A673 (cell line): ENCODE measurements around the gene BAIAP2. TPM values are rescaled to one million over a fixed set of nuclear protein-coding genes. Genes with fewer than 3 reads are reported as not detected.

ENCODE experiments used
- BruUV-seq: library from RNA; stranded (reverse); fragments of 400-500 nt; replicated peaks from 2 replicates; lab custom pipeline; 2021; lab: Mats Ljungman, UMichigan
- CTCF ChIA-PET: fragments of 300-600 bp; sonication (Branson Sonifier 250); formaldehyde crosslinking; loops from one replicate; lab custom pipeline; 2022; ENCODE audit warnings: antibody characterized with exemption; lab: Charles Lee
- POLR2A ChIA-PET: fragments of 300-600 bp; sonication (Branson Sonifier 250); formaldehyde crosslinking; loops from one replicate; lab custom pipeline; 2022; ENCODE audit warnings: antibody characterized with exemption; ENCODE audit not compliant: low non-redundant PET; lab: Charles Lee
- DNase-seq: peaks from one replicate; pipeline ENCODE4 v3.0.0-alpha.2; 2015; ENCODE audit warnings: low spot score
- H3K27ac ChIP-seq: fragments of 200-600 bp; sonication (generic); 2 replicates; pipeline ENCODE4 v1.5.1; 2016; ENCODE audit warnings: mixed run types, low read depth, mild to moderate bottlenecking, mixed read lengths, antibody characterized with exemption, low read length; ENCODE audit not compliant: poor library complexity, severe bottlenecking
- H3K27me3 ChIP-seq: fragments of 200-600 bp; sonication (generic); replicated peaks from 2 replicates; pipeline ENCODE4 v1.6.1; 2017; ENCODE audit warnings: mixed run types, low read depth, mild to moderate bottlenecking, mixed read lengths, antibody characterized with exemption, low read length; ENCODE audit not compliant: insufficient read depth, poor library complexity
- H3K36me3 ChIP-seq: fragments of 200-600 bp; sonication (generic); 2 replicates; pipeline ENCODE4 v1.6.1; 2016; ENCODE audit warnings: mixed run types, mild to moderate bottlenecking, mixed read lengths, antibody characterized with exemption, low read length; ENCODE audit not compliant: insufficient read depth, poor library complexity, severe bottlenecking
- H3K4me1 ChIP-seq: fragments of 200-600 bp; sonication (generic); 2 replicates; pipeline ENCODE4 v1.6.1; 2017; ENCODE audit warnings: mixed run types, mild to moderate bottlenecking, mixed read lengths, antibody characterized with exemption, low read length; ENCODE audit not compliant: insufficient read depth, poor library complexity, severe bottlenecking
- H3K4me3 ChIP-seq: fragments of 200-600 bp; sonication (generic); 2 replicates; pipeline ENCODE4 v1.5.1; 2016; ENCODE audit warnings: low read depth, mixed run types, mild to moderate bottlenecking, mixed read lengths, low read length; ENCODE audit not compliant: poor library complexity, severe bottlenecking
- H3K9me3 ChIP-seq: fragments of 200-600 bp; sonication (generic); 2 replicates; pipeline ENCODE4 v1.6.1; 2016; ENCODE audit warnings: mixed run types, low read depth, mild to moderate bottlenecking, mixed read lengths, antibody characterized with exemption, low read length; ENCODE audit not compliant: poor library complexity, severe bottlenecking
- CTCF ChIP-seq: fragments of 300-800, 200-600 bp; sonication (generic); conservative IDR thresholded peaks from 2 replicates; pipeline ENCODE4 v1.5.1; 2017; ENCODE audit warnings: low read depth, mild to moderate bottlenecking, antibody characterized with exemption, low read length, moderate library complexity, mixed read lengths
- EZH2 ChIP-seq: fragments of 200-600 bp; sonication (generic); IDR thresholded peaks from 2 replicates; pipeline ENCODE4 v1.6.1; 2017; ENCODE audit warnings: borderline replicate concordance, low read depth, mild to moderate bottlenecking, mixed read lengths, antibody characterized with exemption, low read length; ENCODE audit not compliant: poor library complexity, severe bottlenecking
- intact Hi-C: fragments of 100-400 bp; cut with micrococcal nuclease; formaldehyde crosslinking; loops from one replicate; pipeline ENCODE4 v1.10.0; 2022; ENCODE audit not compliant: unreplicated experiment
- total RNA-seq: library from RNA; stranded (reverse); gene quantifications from 2 replicates; pipeline ENCODE4 v1.2.3, GENCODE V29; 2021

The BAIAP2 gene
- total RNA-seq, 1 experiment from 2014 or later, result 51.6 TPM

DNA sequence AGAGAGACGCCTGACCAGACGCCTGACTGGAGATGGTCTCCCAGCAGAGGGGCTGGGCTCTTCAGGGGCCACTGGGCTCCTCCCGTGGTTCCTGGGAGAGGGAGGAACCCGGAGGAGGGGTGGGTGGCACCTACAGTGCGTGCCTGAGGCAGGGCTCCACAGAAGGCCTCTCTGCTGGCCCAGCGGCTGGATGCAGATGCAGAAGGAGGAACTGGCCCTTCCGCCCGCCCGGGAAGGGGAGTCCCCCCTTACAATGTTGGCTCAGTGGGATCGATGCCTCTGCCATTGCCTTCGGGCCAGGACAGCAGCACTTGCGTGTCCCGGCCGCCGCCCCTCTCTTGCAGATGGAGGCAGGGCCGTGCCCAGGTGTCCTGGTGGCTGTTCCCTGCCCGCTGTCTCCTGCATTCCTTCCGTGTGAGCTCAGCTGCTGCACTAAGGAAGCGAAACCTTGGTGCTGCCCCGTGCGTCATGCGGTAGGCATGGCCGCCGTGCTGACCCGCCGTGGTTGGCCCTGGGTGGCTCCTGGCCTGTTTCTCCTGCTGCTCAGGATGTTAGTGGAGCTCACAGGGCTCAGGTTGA lies 15.1 kb downstream of the BAIAP2 start:
- TF ChIP-seq CTCF (no peak), EZH2 (no peak)
- peaks cover 6% of the 10 kb centered on the region for H3K4me1 ChIP-seq
- intact Hi-C loops, result no loop called here
- POLR2A ChIA-PET, result interaction anchor here (0.6 kb wide), 1 partner anchor 15 kb away, joined by 4 read pairs; no protein-coding TSS in a partner anchor
- no peaks in the 10 kb centered on the region for H3K27me3 ChIP-seq
- H3K9me3 ChIP-seq, result no peaks in the 10 kb centered on the region
- DNase-seq, result no peak
- CTCF ChIA-PET, result no interaction called here
- H3K27ac ChIP-seq, result no peak overlapping the region
- no TSS peak for BruUV-seq
- no peak overlapping the region for H3K4me3 ChIP-seq
- no peaks in the 10 kb centered on the region for H3K36me3 ChIP-seq

- H3K4me3 ChIP-seq, result no peak overlapping the region
- intact Hi-C loops, result no loop called here
- ChIA-PET CTCF (no interaction called here), POLR2A (interaction anchor here (0.6 kb wide), 1 partner anchor 46 kb away, joined by 3 read pairs; no protein-coding TSS in a partner anchor)
- BruUV-seq, result no TSS peak
- no peaks in the 10 kb centered on the region for H3K9me3 ChIP-seq
- peaks cover 6% of the 10 kb centered on the region for H3K4me1 ChIP-seq
- H3K36me3 ChIP-seq, result no peaks in the 10 kb centered on the region
- H3K27me3 ChIP-seq, result no peaks in the 10 kb centered on the region
- TF ChIP-seq CTCF (no peak), EZH2 (no peak)
- H3K27ac ChIP-seq, result no peak overlapping the region
- DNase-seq, result no peak
Observed at GRCh38 chr17:81050645-81051625, 16.0 kb downstream of the BAIAP2 start.

- H3K9me3 ChIP-seq, result no peaks in the 10 kb centered on the region
- H3K27me3 ChIP-seq, result no peaks in the 10 kb centered on the region
- intact Hi-C loops, result no loop called here
- no peak overlapping the region for H3K4me3 ChIP-seq
- H3K27ac ChIP-seq, result peak overlapping the region; percentile 16
- H3K4me1 ChIP-seq, result peaks cover 14% of the 10 kb centered on the region
- H3K36me3 ChIP-seq, result no peaks in the 10 kb centered on the region
- no TSS peak for BruUV-seq
- TF ChIP-seq CTCF, result no peak
- no peak for TF ChIP-seq EZH2
- no peak for DNase-seq
- ChIA-PET CTCF (interaction anchor here (0.7 kb wide), 1 partner anchor 29 kb away, joined by 5 read pairs; no protein-coding TSS in a partner anchor), POLR2A (interaction anchor here (0.6 kb wide), 1 partner anchor 528 kb away, joined by 5 read pairs; no protein-coding TSS in a partner anchor)
Observed at GRCh38 chr17:81052199-81052997, 17.4 kb downstream of the BAIAP2 start.
